Panc1 (cell line): ENCODE measurements around the gene GABRG3. TPM values are rescaled to one million over a fixed set of nuclear protein-coding genes. Genes with fewer than 3 reads are reported as not detected.

Experiments
- ATAC-seq: fragments of 200-7000 bp; cut with Tn5 transposase; 2 replicates; pipeline ENCODE4 v1.9.1; 2020; ENCODE audit warnings: mild to moderate bottlenecking, moderate library complexity
- BruUV-seq: library from RNA; stranded (reverse); fragments of 400-500 nt; replicated peaks from 2 replicates; lab custom pipeline; 2021; lab: Mats Ljungman, UMichigan
- CTCF ChIA-PET: fragments of 300-600 bp; sonication (Branson Sonifier 250); formaldehyde crosslinking; loops from one replicate; lab custom pipeline; 2022; ENCODE audit warnings: antibody characterized with exemption; lab: Charles Lee
- POLR2A ChIA-PET: fragments of 300-600 bp; sonication (Branson Sonifier 250); formaldehyde crosslinking; loops from one replicate; lab custom pipeline; 2022; ENCODE audit warnings: antibody characterized with exemption; lab: Charles Lee
- DNase-seq: peaks from one replicate; pipeline ENCODE4 v3.0.0-alpha.2; 2010; ENCODE audit warnings: low read depth, low spot score
- H3K27ac ChIP-seq: 2 replicates; pipeline ENCODE4 v1.5.1; 2011; ENCODE audit warnings: mild to moderate bottlenecking, low read length, inconsistent platforms
- H3K27me3 ChIP-seq: fragments of 200-500 bp; sonication (Bioruptor generic); 2 replicates; pipeline ENCODE4 v1.6.0; 2014; ENCODE audit warnings: low read length, inconsistent platforms; ENCODE audit not compliant: control insufficient read depth, insufficient read depth
- H3K36me3 ChIP-seq: fragments of 200-500 bp; sonication (Bioruptor generic); 2 replicates; pipeline ENCODE4 v1.5.1; 2014; ENCODE audit warnings: inconsistent platforms, mild to moderate bottlenecking, low read length, moderate library complexity; ENCODE audit not compliant: control insufficient read depth, insufficient read depth
- H3K4me1 ChIP-seq: 2 replicates; pipeline ENCODE4 v1.5.1; 2011; ENCODE audit warnings: inconsistent platforms, mild to moderate bottlenecking, low read length, moderate library complexity; ENCODE audit not compliant: control insufficient read depth, insufficient read depth
- H3K4me3 ChIP-seq, 2 experiments: 2 replicates each; pipeline ENCODE4 v1.5.1; 2011 to 2012; ENCODE audit warnings: low read depth in 2 of 2, low read length in 2 of 2, mild to moderate bottlenecking in 2 of 2, inconsistent platforms in 1 of 2, moderate library complexity in 1 of 2
- H3K9me3 ChIP-seq: fragments of 200-500 bp; sonication (Bioruptor generic); 2 replicates; pipeline ENCODE4 v1.5.1; 2014; ENCODE audit warnings: low read depth, mild to moderate bottlenecking, inconsistent platforms, low read length, moderate library complexity; ENCODE audit not compliant: control insufficient read depth, insufficient read depth
- POLR2AphosphoS5 ChIP-seq: IDR thresholded peaks from 2 replicates; pipeline ENCODE4 v1.6.1; 2012; ENCODE audit warnings: mild to moderate bottlenecking, low read depth, low read length, moderate library complexity
- SIN3A ChIP-seq: IDR thresholded peaks from 2 replicates; pipeline ENCODE4 v1.6.1; 2012; ENCODE audit warnings: low read depth, mild to moderate bottlenecking, low read length, moderate library complexity, borderline replicate concordance; ENCODE audit not compliant: insufficient read depth
- TCF7L2 ChIP-seq: IDR thresholded peaks from 2 replicates; pipeline ENCODE4 v1.6.1; 2011; ENCODE audit warnings: mild to moderate bottlenecking, low read depth, low read length, inconsistent platforms
- in situ Hi-C: cut with HindIII; loops from 2 replicates; pipeline ENCODE4 v1.10.0; 2016; ENCODE audit warnings: low sequenced_read_pairs, low pct_unique_long_range_greater_than_20kb
- intact Hi-C: fragments of 100-400 bp; cut with micrococcal nuclease; formaldehyde crosslinking; loops from one replicate; pipeline ENCODE4 v1.10.0; 2022; ENCODE audit not compliant: unreplicated experiment
- total RNA-seq: library from RNA; stranded (reverse); gene quantifications from one replicate; pipeline ENCODE4 v1.2.1, GENCODE V29; 2021; ENCODE audit not compliant: unreplicated experiment
- TF ChIP-seq, protein P1 (sequence below): fragments of 450-650 bp; IDR thresholded peaks from 2 replicates; pipeline ENCODE4 v1.5.1; 2017; ENCODE audit warnings: mild to moderate bottlenecking
- TF ChIP-seq, protein P2 (sequence below), 2 experiments: IDR thresholded peaks; 2 replicates each; pipeline ENCODE4 v1.6.1; 2011 to 2012; ENCODE audit warnings: low read depth in 2 of 2, control low read depth in 1 of 2, low read length in 1 of 2, mild to moderate bottlenecking in 1 of 2, moderate library complexity in 1 of 2; ENCODE audit not compliant: insufficient read depth in 1 of 2

The GABRG3 gene
- total RNA-seq, 1 experiment from 2014 or later = not detected

DNA sequence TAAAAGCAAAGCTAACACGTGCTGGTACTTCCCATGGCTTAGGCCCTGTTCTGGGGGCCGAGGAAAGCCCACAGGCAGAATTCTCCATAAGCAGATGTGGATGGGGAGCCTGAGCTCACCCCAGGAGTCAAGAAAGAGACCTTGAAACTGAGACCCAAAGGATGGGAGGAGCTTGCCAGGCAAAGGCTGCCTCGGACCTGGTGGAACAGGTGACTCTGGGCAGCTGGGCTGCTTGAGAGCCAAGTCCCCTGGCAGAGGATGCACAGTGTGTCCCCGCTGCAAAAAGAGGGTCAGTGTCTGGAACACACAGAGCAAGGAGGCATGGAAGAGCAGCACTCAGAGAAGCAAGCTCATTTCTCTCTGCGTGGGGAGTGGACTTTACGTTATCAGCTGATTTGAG, 528.7 kb downstream of the GABRG3 start:
- BruUV-seq = no TSS peak
- no peaks in the 10 kb centered on the region for H3K4me1 ChIP-seq
- ATAC-seq (no peak), DNase-seq (no peak)
- H3K27me3 ChIP-seq = no peaks in the 10 kb centered on the region
- POLR2A ChIA-PET = no interaction called here
- no peak overlapping the region for H3K4me3 ChIP-seq
- TF ChIP-seq TCF7L2 = no peak
- TF ChIP-seq, protein P1, sequence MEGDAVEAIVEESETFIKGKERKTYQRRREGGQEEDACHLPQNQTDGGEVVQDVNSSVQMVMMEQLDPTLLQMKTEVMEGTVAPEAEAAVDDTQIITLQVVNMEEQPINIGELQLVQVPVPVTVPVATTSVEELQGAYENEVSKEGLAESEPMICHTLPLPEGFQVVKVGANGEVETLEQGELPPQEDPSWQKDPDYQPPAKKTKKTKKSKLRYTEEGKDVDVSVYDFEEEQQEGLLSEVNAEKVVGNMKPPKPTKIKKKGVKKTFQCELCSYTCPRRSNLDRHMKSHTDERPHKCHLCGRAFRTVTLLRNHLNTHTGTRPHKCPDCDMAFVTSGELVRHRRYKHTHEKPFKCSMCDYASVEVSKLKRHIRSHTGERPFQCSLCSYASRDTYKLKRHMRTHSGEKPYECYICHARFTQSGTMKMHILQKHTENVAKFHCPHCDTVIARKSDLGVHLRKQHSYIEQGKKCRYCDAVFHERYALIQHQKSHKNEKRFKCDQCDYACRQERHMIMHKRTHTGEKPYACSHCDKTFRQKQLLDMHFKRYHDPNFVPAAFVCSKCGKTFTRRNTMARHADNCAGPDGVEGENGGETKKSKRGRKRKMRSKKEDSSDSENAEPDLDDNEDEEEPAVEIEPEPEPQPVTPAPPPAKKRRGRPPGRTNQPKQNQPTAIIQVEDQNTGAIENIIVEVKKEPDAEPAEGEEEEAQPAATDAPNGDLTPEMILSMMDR = no peak
- TF ChIP-seq, protein P2, sequence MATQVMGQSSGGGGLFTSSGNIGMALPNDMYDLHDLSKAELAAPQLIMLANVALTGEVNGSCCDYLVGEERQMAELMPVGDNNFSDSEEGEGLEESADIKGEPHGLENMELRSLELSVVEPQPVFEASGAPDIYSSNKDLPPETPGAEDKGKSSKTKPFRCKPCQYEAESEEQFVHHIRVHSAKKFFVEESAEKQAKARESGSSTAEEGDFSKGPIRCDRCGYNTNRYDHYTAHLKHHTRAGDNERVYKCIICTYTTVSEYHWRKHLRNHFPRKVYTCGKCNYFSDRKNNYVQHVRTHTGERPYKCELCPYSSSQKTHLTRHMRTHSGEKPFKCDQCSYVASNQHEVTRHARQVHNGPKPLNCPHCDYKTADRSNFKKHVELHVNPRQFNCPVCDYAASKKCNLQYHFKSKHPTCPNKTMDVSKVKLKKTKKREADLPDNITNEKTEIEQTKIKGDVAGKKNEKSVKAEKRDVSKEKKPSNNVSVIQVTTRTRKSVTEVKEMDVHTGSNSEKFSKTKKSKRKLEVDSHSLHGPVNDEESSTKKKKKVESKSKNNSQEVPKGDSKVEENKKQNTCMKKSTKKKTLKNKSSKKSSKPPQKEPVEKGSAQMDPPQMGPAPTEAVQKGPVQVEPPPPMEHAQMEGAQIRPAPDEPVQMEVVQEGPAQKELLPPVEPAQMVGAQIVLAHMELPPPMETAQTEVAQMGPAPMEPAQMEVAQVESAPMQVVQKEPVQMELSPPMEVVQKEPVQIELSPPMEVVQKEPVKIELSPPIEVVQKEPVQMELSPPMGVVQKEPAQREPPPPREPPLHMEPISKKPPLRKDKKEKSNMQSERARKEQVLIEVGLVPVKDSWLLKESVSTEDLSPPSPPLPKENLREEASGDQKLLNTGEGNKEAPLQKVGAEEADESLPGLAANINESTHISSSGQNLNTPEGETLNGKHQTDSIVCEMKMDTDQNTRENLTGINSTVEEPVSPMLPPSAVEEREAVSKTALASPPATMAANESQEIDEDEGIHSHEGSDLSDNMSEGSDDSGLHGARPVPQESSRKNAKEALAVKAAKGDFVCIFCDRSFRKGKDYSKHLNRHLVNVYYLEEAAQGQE (IDR thresholded peaks at IDR 0.05; ENCODE audit: insufficient read depth in 1 of 2, low read depth in 2 of 2, low read length in 1 of 2) = no peak
- no peak for TF ChIP-seq SIN3A
- no peak for TF ChIP-seq POLR2AphosphoS5
- CTCF ChIA-PET = no interaction called here
- no peaks in the 10 kb centered on the region for H3K9me3 ChIP-seq
- intact Hi-C loops (no loop called here), in situ Hi-C loops (no loop called here)
- no peaks in the 10 kb centered on the region for H3K36me3 ChIP-seq
- no peak overlapping the region for H3K27ac ChIP-seq

DNA sequence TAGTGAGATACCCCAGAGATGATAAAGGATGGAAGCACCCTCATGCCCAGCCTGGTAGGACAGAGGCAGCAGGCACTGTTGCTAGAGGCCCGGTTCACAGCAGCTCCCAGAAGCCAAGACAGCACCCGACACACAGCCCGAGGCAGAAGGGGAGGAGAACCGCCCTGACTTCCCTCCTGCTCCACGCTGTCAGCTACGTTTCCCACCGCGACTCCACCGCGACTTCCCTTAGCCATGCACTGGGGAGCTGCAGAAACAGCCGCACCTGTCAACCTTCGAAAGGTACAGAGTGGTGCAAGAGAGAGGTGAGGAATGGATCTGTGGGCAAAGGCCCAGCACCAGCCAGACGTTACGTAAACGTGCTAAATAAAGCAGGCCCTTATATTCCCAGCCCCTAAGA, 529.2 kb downstream of the GABRG3 start:
- in situ Hi-C loops (no loop called here), intact Hi-C loops (no loop called here)
- Histone ChIP-seq H3K4me1 (no peaks in the 10 kb centered on the region), H3K36me3 (no peaks in the 10 kb centered on the region), H3K9me3 (no peaks in the 10 kb centered on the region), H3K27ac (no peak overlapping the region), H3K27me3 (no peaks in the 10 kb centered on the region), H3K4me3 (no peak overlapping the region)
- ATAC-seq (no peak), DNase-seq (no peak)
- TF ChIP-seq TCF7L2 (no peak), SIN3A (no peak), POLR2AphosphoS5 (no peak)
- TF ChIP-seq, protein P1 = no peak
- TF ChIP-seq, protein P2 (IDR thresholded peaks at IDR 0.05; ENCODE audit: insufficient read depth in 1 of 2, low read depth in 2 of 2, low read length in 1 of 2) = no peak
- ChIA-PET CTCF (no interaction called here), POLR2A (no interaction called here)
- BruUV-seq = no TSS peak
